ENCODE results near the gene MAD2L1BP.
"Not testable (repeated sequence)": the region's sequence is repeated elsewhere in the genome, so short reads cannot be mapped to it uniquely, and the experiment has no call there.

MAD2L1BP gene, protein sequence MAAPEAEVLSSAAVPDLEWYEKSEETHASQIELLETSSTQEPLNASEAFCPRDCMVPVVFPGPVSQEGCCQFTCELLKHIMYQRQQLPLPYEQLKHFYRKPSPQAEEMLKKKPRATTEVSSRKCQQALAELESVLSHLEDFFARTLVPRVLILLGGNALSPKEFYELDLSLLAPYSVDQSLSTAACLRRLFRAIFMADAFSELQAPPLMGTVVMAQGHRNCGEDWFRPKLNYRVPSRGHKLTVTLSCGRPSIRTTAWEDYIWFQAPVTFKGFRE

DNA sequence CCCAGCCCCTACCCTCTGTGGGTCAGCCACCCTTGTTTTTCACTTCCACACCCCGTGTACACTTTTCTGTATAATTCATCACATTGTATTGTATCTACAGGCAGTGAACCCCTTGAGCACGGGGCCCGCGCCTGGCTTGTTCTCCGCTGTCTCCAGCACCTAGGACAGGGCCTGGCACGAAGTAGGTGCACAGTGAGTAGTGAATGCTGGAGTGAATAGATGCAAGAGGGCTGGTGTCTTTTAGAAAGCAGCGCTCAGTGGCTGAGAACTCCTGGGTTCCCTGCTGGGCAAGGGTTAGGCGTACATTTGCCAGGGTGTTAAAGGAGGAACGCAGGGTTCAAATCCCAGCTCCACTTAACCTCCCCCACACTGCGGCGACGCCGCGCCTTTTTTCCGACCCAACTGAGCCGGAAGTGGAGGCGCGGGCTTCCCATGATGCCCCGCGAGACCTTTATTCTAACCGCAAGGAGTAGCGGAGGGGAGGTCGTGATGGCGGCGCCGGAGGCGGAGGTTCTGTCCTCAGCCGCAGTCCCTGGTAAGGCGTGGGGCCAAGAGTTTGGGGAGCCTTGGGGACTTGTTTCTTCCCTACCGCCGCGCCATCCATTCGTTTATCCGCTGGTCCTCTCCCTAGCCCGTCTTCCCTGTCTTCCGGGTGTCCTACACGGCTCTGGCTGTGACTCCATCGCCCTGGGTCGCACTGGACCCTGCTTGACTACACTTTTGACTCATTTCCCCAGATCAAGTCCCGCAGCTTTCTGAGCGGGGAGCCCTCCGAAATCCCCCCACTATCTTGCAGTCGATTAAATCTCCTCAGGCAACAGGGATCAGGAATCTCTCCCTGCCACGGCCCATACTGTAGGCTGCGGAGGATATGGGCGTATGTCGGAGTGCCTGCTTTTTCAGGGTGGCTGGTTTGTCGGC is at the start of gene MAD2L1BP:
TSS of gene MAD2L1BP (plus strand) at position 454 of the 921 bp plus-strand sequence. CDS start at position 490, 36 bp downstream.
- DNase-seq = peak; percentile 53 to 82

GRCh38 chr6:43588194-43588593 is 47.4 kb upstream of the MAD2L1BP start:
- no peak for DNase-seq

DNA sequence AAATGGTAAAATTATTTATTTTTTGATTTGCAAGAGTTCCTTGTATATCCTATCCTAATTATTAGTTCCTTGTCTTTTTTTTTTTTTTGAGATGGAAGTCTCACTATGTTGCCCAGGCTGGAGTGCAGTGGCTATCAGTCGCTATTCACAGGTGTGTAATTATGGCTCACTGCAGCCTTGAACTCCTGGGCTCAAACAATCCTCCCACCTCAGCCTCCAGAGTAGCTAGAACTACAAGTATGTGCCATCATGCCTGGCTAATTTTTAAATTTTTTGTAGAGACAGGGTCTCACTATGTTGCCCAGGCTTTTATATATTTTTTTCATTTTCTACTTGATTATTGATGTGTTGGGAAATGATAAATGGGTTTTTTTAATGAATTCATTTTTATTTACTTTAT is 46.1 kb upstream of the MAD2L1BP start:
- DNase-seq = not testable (repeated sequence)

DNA sequence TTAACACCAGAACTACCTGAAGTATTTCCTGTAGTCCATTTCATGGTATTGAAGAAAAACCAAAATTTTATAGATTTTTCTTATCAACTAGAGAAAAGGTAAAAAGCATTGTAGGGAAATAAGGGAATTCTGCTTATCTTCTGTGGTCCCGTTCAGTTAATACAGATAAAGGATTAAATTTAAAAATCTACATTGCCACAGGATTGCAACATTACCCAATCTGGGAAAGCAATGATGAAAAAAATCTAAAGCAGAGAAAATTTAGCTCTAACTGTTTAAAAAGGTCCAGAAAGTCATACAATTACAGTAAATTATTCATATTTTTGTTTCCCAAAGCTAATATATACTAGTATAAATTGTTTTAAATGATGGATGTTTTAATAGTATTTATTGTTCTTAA is 41.7 kb upstream of the MAD2L1BP start:
- no peak for DNase-seq

DNA sequence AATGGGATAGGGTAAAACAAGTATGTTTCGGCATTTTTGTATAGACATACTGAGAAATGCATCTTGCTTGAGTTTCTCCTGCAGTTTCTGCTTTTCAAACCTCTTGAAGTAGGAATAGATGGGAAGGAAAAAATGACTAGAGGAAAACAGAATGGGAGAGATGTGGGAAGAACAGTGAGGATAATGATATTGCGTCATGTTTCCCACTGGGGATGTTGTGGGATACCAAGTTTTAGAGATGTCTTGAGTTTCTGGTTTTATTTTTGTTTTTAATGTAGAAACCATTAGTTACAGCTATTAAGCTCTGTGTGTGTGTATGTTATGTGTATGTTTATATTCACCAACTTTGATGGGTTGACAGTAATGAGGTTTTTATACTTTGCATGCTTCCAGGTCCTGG is 35.0 kb upstream of the MAD2L1BP start:
- DNase-seq = no peak

GRCh38 chr6:43604174-43604573 is 31.5 kb upstream of the MAD2L1BP start:
- DNase-seq = no peak

DNA sequence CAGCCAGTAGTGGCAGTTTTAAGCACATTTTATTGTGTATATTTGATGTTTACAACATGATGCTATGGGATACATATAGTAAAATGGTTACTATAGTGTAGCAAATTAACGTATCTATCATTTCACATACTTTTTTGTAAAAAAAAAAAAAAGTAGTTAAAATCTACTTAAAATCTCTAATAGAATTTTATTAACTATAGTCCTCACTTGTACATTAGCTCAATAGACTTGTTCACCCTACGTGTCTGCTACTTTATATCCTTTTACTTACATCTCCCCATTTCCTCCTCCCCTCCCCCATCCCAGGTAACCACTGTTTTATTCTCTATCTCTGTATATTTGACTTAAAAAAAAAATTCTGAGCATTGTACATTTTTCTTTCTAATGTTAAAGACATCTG is 29.6 kb upstream of the MAD2L1BP start:
- no peak for DNase-seq

DNA sequence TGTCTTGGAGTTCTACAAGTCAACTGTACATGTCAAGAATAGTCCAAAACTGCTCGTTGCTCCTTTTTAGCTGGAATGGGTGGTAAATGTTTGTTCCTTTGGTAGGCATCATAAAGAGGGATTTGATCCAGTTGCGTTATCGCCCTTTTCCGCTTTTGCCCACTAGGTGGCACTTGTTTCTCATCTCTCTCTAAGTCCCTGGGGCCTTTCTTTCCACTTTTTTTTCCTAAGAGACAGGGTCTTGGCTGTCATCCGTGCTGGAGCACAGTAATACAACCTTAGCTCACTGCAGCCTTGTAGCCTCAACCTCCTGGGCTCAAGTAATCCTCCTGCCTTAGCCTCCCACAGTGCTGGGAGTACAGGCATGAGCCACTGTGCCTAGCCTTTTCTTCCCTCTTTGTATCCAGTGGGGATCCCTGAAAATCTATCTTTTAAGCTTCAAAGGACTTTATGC is 27.3 kb upstream of the MAD2L1BP start:
- peak; percentile 30 to 76 for DNase-seq

DNA sequence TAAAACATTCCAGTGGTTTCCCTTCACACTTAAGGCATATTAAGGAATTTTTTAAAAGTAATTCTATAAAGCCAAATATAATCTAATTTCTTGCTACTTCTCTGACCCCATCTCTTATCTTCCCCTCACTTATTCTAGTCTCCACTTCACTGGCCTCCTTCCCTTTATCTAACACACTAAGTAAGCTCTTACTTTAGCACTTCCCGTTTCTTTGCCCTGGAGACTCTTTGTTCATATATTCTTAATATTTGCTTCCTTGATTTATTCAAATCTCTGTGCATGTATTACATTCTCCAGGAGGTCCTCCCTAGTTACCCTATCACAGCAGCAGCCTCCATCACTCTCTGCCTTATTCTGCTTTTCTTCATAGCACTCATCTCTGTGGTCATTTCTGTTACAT is 26.8 kb upstream of the MAD2L1BP start:
- no peak for DNase-seq

GRCh38 chr6:43609402-43609801 is 26.2 kb upstream of the MAD2L1BP start:
- no peak for DNase-seq

DNA sequence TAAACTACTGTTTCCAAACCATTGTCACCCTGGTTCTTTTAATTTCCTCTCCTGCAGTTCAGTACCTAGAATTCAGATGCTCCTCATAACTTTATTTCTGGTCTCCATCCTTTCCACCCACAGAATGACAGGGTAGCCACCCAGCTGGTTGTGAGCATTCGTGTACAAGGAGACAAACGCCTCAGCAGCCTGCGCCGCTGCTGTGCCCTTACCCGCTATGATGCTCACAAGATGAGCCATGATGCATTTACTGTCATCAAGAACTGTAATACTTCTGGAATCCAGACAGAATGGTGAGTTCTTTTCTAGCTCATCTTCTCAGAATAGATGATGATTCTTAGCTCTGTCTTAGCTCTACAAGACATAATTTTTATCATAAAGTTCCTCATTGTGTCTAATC is 25.2 kb upstream of the MAD2L1BP start:
- no peak for DNase-seq

- no peak for DNase-seq
Observed at GRCh38 chr6:43613721-43614395, 21.8 kb upstream of the MAD2L1BP start.

DNA sequence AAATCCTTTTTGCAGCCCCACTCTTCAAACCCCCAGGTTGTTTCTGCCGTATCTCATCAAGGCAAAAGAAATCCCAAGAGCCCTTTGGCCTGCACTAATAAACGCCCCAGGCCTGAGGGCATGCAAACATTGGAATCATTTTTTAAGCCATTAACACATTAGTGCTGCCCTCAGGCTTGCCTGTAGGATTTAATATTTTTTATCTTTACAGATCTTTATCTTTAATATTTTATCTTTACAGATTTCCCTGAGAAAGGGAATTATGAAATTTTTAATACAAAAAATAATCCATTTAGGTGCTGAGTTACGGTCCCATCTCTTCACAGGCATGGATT is 21.3 kb upstream of the MAD2L1BP start:
- DNase-seq = no peak

- DNase-seq = no peak
Observed at GRCh38 chr6:43616725-43617472, 18.7 kb upstream of the MAD2L1BP start.

GRCh38 chr6:43621078-43621835 is 14.4 kb upstream of the MAD2L1BP start:
- no peak for DNase-seq

GRCh38 chr6:43621836-43622180 is 13.8 kb upstream of the MAD2L1BP start:
- DNase-seq = no peak

DNA sequence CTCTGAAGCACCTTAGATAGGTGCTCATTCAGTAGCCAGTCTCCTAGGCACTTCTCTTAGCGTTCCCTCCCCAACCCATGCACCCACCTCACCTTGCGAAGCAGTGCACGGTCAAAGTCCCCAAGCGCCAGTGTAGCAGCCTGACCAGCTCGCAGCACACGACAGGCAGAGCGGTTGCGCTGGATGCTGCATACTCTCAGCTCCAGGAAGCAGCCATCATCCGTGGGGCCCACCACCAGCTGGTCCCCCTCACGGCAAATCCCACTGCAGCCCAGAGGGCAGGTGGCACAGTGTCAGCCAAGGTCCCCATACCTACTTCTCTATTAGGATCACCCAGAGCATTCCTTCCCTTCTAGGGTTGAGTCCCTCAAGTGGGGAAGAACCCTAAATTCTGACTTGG is 13.1 kb upstream of the MAD2L1BP start:
- DNase-seq = no peak

DNA sequence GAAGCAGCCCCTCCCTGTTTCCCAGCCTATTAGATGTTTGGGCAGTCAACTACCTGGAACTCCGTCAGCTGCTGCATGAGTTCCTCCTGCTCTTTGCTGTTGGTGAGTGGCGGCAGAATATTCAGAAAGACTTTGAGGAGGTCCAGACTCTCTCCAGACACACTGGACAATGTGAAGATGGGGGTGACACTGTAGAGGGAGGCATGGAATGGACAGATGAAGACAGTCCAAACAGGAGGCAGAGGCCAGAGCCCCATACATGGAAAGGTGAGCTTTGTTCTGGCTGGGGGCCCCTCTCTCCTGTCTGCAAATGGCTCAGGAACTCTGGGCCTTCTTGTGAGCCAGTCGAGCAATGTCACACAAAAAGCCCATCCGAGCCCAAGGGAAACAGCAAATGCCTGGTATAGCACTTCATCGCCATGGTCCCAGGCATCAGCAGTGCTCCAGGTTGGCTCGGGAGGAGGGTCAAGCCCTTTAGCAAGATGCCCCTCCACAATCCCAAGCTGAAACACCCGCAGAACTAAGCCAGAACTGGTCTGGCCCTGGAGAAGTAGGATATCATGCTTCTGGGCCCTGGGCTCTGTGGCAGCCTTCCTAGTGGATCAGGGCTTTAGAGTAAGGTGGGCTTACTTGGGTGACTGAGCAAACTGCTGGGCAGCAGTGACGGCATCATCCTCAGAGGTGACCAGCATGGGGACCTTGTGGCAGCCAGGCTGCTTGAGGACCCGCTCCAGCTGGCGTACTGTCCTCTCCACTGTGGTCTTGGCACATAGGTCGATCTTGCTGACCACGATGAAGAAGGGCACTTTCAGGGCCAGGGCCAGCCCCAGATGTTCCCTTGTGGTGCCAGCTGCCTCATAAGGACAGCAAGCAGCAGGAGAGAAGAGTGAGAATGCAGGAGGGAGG is 11.5 kb upstream of the MAD2L1BP start:
- no peak for DNase-seq

DNA sequence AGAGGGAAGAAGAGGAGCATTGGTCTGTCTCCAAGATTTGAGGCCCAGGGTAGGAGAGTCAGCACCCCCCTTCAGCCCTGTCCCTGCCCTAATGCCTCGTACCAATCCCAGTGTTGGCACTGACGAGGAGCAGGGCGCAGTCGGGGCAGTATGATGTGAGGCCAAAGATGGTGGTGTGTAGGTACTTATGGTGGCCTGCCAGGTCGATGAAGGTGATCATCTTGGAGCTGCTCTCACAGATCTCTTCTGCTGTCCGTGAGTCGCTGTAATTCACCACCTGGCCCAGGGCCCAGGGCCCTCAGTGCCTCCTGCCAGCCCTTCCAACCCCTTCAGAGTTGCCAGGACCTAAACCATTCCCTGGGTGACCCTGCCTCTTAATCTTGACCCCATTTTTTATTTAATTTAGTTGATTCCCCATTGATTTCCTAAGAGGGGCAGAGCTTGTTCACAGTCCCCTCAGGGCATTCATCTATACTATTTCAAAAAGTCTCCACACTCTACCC is 10.8 kb upstream of the MAD2L1BP start:
- no peak for DNase-seq

DNA sequence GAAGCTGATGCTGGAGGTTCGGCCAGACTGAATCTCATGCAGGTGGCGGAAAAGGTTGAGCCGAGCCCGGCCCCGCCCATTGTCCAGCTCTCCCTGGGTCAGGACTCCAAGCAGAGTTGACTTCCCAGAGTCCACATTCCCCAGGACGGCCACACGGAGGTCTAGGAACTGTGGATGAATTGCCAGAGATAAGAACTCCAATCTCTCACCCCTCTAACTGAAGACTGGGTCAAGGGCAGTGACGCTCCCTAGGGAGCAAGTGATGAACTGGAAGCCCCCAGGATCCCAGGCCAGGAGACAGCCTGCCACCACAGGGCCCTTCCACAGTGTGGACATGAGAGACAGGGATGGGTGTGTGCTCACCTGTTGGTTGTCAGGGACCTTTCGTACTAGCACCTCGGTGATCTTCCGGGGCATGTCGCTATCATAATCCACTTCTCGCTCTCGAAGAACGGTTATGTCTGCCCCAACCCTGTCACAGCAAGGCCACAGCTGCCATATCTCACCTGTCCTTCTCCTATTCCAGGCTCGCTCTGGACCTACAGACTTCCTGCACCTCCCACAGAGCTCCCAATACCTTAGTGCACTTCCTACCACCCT is 10.1 kb upstream of the MAD2L1BP start:
- no peak for DNase-seq
